Activated naive CD4-positive, alpha-beta T cell treated with anti-CD3 and anti-CD28 coated beads for 36 hours (primary cell): ENCODE data around the gene DENND1A. TPM values are rescaled to one million over a fixed set of nuclear protein-coding genes. Genes with fewer than 3 reads are reported as not detected.
"Not testable (repeated sequence)": the region's sequence is repeated elsewhere in the genome, so short reads cannot be mapped to it uniquely, and the experiment has no call there.

Source experiments
- CTCF ChIA-PET: fragments of 350-600 bp; sonication (Branson Sonifier 250); formaldehyde crosslinking; loops from one replicate; lab custom pipeline; 2021; ENCODE audit warnings: antibody characterized with exemption; lab: Charles Lee
- DNase-seq: peaks from one replicate; pipeline ENCODE4 v3.0.0-alpha.2; 2020
- H3K27ac Mint-ChIP-seq: one replicate; pipeline ENCODE4 v1.8.0; 2021; ENCODE audit warnings: mild to moderate bottlenecking, mixed read lengths
- H3K27me3 Mint-ChIP-seq: one replicate; pipeline ENCODE4 v1.8.0; 2021; ENCODE audit warnings: low read depth, mixed read lengths
- H3K36me3 Mint-ChIP-seq: one replicate; pipeline ENCODE4 v1.8.0; 2021; ENCODE audit warnings: low read depth, mixed read lengths
- H3K4me1 Mint-ChIP-seq: one replicate; pipeline ENCODE4 v1.8.0; 2021; ENCODE audit warnings: low read depth, mixed read lengths
- H3K4me3 Mint-ChIP-seq: one replicate; pipeline ENCODE4 v1.8.0; 2021; ENCODE audit warnings: mild to moderate bottlenecking, moderate library complexity, mixed read lengths
- H3K9me3 Mint-ChIP-seq: one replicate; pipeline ENCODE4 v1.8.0; 2021; ENCODE audit warnings: mixed read lengths
- intact Hi-C: fragments of 100-400 bp; cut with micrococcal nuclease; formaldehyde crosslinking; loops from one replicate; pipeline ENCODE4 v1.15.1; 2023
- total RNA-seq, 2 experiments: library from RNA; stranded (reverse); gene quantifications; one replicate each; pipeline ENCODE4 v1.2.3, GENCODE V29; 2021

The DENND1A gene
- total RNA-seq, 2 experiments from 2014 or later, result 28.4 to 29.6 TPM

DNA sequence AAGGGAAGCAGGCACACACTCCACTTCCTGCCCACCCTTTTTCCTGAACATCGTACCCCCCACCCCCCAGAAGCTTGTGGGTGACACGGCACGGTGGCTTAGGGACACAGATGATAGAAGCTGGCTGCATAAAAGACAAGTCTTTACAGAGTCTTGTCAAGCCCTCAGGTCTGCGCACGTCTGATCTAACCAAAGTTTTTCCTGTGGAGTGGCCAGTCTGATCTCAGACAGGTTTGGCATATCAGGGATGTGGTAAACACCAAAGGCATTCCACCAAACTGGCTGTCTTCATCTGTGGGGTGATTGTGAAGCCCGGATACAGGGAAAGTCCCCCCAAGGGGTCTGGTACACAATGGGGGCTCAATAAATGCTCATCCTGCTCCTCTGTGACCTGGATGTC is 523.9 kb downstream of the DENND1A start:
- Mint-ChIP-seq H3K9me3 (no peaks in the 10 kb centered on the region), H3K4me1 (peaks cover 7% of the 10 kb centered on the region), H3K27me3 (no peaks in the 10 kb centered on the region), H3K36me3 (no peaks in the 10 kb centered on the region), H3K4me3 (no peak overlapping the region), H3K27ac (no peak overlapping the region)
- CTCF ChIA-PET, result no interaction called here
- DNase-seq, result no peak
- intact Hi-C loops, result no loop called here

GRCh38 chr9:123402981-123403509 is 526.9 kb downstream of the DENND1A start:
- no peaks in the 10 kb centered on the region for H3K9me3 Mint-ChIP-seq
- H3K27me3 Mint-ChIP-seq, result no peaks in the 10 kb centered on the region
- peaks cover 7% of the 10 kb centered on the region for H3K4me1 Mint-ChIP-seq
- CTCF ChIA-PET, result no interaction called here
- intact Hi-C loops, result loop anchor here (5.0 kb wide), 1 partner anchor 639 kb away; no protein-coding TSS in a partner anchor
- no peak for DNase-seq
- no peaks in the 10 kb centered on the region for H3K36me3 Mint-ChIP-seq
- no peak overlapping the region for H3K4me3 Mint-ChIP-seq
- no peak overlapping the region for H3K27ac Mint-ChIP-seq

DNA sequence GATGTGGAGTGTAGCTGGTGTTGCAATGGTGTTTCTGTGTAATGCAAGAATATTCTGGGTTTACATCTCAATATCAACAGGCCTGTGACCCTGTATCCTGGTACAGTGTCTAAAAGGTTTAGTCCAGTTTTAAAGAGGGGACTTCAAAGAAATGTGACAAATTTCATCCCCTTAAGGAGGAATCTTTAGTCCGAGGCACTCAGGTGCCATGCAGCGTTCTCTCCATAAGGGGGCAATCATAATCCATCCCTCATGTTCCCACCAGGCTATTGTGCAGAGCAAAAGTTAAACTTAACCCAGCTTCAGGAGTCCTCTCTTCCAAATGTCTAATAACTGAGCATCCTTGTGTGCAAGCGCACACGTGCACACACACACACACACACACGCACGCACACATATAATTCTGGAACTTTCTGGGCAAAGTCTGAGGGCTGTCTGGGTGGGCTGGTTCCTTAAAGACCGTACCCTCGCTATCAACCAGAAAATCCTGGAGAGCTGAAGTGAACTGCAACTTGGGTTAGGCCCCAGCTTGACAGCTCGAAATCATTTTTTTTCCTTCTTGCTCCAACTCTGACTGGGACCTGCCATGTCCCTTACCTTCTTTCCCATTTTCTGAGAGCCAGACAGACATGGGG is 527.9 kb downstream of the DENND1A start:
- no peaks in the 10 kb centered on the region for H3K9me3 Mint-ChIP-seq
- no peaks in the 10 kb centered on the region for H3K27me3 Mint-ChIP-seq
- peaks cover 7% of the 10 kb centered on the region for H3K4me1 Mint-ChIP-seq
- H3K4me3 Mint-ChIP-seq, result no peak overlapping the region
- CTCF ChIA-PET, result interaction anchor here (0.7 to 0.9 kb wide), 2 partner anchors 36 to 49 kb away, joined by 3 to 4 read pairs; no protein-coding TSS in a partner anchor
- intact Hi-C loops, result loop anchor here (5.0 kb wide), 1 partner anchor 640 kb away; no protein-coding TSS in a partner anchor
- H3K27ac Mint-ChIP-seq, result no peak overlapping the region
- H3K36me3 Mint-ChIP-seq, result no peaks in the 10 kb centered on the region
- DNase-seq, result peak; percentile 28

- no peaks in the 10 kb centered on the region for H3K9me3 Mint-ChIP-seq
- H3K27me3 Mint-ChIP-seq, result no peaks in the 10 kb centered on the region
- intact Hi-C loops, result loop anchor here (1.0 to 5.0 kb wide), 2 partner anchors 47 to 641 kb away; no protein-coding TSS in a partner anchor
- H3K27ac Mint-ChIP-seq, result no peak overlapping the region
- no peaks in the 10 kb centered on the region for H3K36me3 Mint-ChIP-seq
- DNase-seq, result no peak
- CTCF ChIA-PET, result interaction anchor here (0.9 kb wide), 1 partner anchor 48 kb away, joined by 4 read pairs; no protein-coding TSS in a partner anchor
- H3K4me1 Mint-ChIP-seq, result peaks cover under 1% of the 10 kb centered on the region
- no peak overlapping the region for H3K4me3 Mint-ChIP-seq
These were observed 528.9 kb downstream of the DENND1A start for GRCh38 chr9:123400926-123401503.

GRCh38 chr9:123399803-123400378 is 530.0 kb downstream of the DENND1A start:
- Mint-ChIP-seq H3K27me3 (no peaks in the 10 kb centered on the region), H3K9me3 (no peaks in the 10 kb centered on the region), H3K4me1 (no peaks in the 10 kb centered on the region), H3K36me3 (no peaks in the 10 kb centered on the region), H3K4me3 (no peak overlapping the region), H3K27ac (no peak overlapping the region)
- CTCF ChIA-PET, result interaction anchor here (0.6 to 1.2 kb wide), 2 partner anchors 319 to 641 kb away, joined by 3 read pairs; no protein-coding TSS in a partner anchor
- intact Hi-C loops, result loop anchor here (1.0 to 5.0 kb wide), 2 partner anchors 46 to 642 kb away; no protein-coding TSS in a partner anchor
- DNase-seq, result peak; percentile 34

- intact Hi-C loops, H3K9me3 Mint-ChIP-seq, H3K27me3 Mint-ChIP-seq, DNase-seq, H3K4me1 Mint-ChIP-seq, H3K27ac Mint-ChIP-seq, H3K4me3 Mint-ChIP-seq, H3K36me3 Mint-ChIP-seq: not testable (repeated sequence)
- CTCF ChIA-PET, result interaction anchor here (0.6 kb wide), 1 partner anchor 42 kb away, joined by 3 read pairs; no protein-coding TSS in a partner anchor
These were observed 531.0 kb downstream of the DENND1A start for GRCh38 chr9:123398938-123399337.

- Mint-ChIP-seq H3K27me3 (no peaks in the 10 kb centered on the region), H3K27ac (no peak overlapping the region), H3K4me1 (no peaks in the 10 kb centered on the region), H3K4me3 (no peak overlapping the region), H3K36me3 (peaks cover 1% of the 10 kb centered on the region), H3K9me3 (no peaks in the 10 kb centered on the region)
- intact Hi-C loops, result no loop called here
- DNase-seq, result no peak
- CTCF ChIA-PET, result no interaction called here
These were observed 532.0 kb downstream of the DENND1A start for GRCh38 chr9:123397975-123398374.

DNA sequence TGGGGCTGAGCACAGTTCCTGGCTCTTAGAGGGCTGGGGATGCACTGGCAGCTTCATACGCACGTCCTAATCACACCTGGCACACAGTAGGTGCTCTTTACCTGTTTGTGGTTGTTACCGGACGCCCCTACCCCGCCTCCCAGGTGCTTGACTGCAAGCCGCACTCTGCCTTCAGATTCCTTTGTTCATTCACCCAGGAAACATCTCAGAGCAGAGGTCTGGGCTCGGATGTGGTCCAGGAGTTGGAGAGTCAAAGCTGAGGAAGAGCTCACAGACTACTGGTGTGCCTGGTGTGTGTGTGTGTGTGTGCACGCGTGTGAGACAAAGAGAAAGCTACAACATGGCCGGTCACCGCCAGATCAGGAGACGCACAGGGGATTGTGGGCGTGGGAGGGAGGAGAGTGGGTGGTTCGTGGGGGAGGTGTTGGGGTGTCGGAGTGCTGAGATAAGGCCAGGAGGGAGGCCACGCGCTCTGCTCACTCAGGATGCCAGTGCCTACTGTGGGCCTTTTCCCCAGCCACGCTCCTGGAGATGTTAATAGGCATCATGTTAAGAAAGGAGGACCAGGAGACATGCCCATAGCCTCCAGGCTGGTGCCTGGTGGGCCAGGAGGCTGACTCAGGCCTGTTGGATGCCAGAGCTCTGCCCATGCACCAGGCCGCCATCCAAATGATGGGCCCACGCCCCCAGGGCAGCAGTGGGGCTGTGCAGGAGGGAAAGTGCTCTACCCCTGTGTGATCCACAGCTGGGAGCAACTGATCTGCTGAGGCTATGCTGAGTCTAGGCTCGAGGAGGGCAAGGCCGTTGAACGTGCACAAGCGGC is 534.0 kb downstream of the DENND1A start:
- CTCF ChIA-PET, result no interaction called here
- Mint-ChIP-seq H3K27me3 (no peaks in the 10 kb centered on the region), H3K4me1 (no peaks in the 10 kb centered on the region), H3K4me3 (no peak overlapping the region), H3K9me3 (no peaks in the 10 kb centered on the region), H3K36me3 (peaks cover 1% of the 10 kb centered on the region), H3K27ac (no peak overlapping the region)
- DNase-seq, result no peak
- intact Hi-C loops, result no loop called here

DNA sequence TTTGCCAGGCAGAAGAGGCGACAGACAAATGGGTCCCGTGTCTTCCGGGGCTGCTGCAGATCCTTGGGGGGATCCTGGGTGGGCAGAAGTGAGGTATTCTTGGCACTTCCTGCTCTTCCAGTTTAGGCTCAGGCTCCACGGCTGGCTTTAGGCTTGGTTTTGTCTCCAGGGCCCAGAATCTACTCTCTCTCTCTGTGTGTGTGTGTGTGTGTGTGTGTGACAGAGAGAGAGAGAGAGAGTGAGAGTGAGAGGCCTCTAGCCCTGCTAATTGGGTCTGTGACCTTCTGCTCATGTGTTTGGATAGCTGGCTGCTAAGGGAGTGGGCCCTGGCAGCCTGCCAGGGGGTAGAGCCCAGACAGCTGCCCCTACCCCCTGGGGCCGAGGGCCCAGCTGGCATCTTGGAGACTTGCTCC is 534.6 kb downstream of the DENND1A start:
- CTCF ChIA-PET, result no interaction called here
- Mint-ChIP-seq H3K27ac (no peak overlapping the region), H3K36me3 (peaks cover 1% of the 10 kb centered on the region)

GRCh38 chr9:123394291-123395235 is 535.4 kb downstream of the DENND1A start:
- CTCF ChIA-PET, result interaction anchor here (0.7 kb wide), 1 partner anchor 312 kb away, joined by 3 read pairs; no protein-coding TSS in a partner anchor
- Mint-ChIP-seq H3K4me1 (no peaks in the 10 kb centered on the region), H3K36me3 (peaks cover 1% of the 10 kb centered on the region), H3K27me3 (no peaks in the 10 kb centered on the region), H3K4me3 (no peak overlapping the region), H3K27ac (no peak overlapping the region), H3K9me3 (no peaks in the 10 kb centered on the region)
- DNase-seq, result no peak
- intact Hi-C loops, result no loop called here

More for the DNA sequence above, 534.6 kb downstream of the DENND1A start:
- Mint-ChIP-seq H3K4me3 (no peak overlapping the region), H3K4me1 (no peaks in the 10 kb centered on the region), H3K9me3 (no peaks in the 10 kb centered on the region), H3K27me3 (no peaks in the 10 kb centered on the region)
- DNase-seq, result no peak
- intact Hi-C loops, result no loop called here

- intact Hi-C loops, result no loop called here
- no peak for DNase-seq
- no peaks in the 10 kb centered on the region for H3K4me1 Mint-ChIP-seq
- H3K27ac Mint-ChIP-seq, result no peak overlapping the region
- H3K4me3 Mint-ChIP-seq, result no peak overlapping the region
- H3K9me3 Mint-ChIP-seq, result no peaks in the 10 kb centered on the region
- CTCF ChIA-PET, result no interaction called here
- no peaks in the 10 kb centered on the region for H3K27me3 Mint-ChIP-seq
- peaks cover 1% of the 10 kb centered on the region for H3K36me3 Mint-ChIP-seq
These were observed 537.1 kb downstream of the DENND1A start for GRCh38 chr9:123392802-123393201.
